HG02870 (cell line): ENCODE results near the gene LYVE1.

Source experiments
- ATAC-seq: cut with Tn5 transposase; IDR thresholded peaks from one replicate; pipeline ENCODE4 v1.9.1; 2021; ENCODE audit warnings: mild to moderate bottlenecking, moderate library complexity; ENCODE audit not compliant: unreplicated experiment

Gene LYVE1

DNA sequence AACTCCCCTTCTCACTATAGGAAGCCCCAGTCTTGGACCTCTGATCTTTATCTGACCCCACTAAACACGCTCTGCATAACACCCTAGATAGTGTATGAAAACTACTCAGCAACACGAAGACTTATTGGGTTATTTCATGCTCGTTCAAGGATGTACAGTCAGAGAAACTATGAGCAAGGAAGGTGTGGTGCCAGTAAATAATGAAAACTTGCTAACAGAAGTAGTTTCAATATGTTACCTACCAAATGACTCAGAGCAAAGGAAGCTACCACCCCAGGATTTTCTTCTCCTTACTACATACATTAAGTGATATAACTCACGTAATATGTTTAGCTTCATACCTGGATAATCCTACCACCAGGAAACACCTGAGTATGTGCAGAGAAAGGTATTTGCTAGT, 25.9 kb upstream of the LYVE1 start:
- ATAC-seq = no peak

DNA sequence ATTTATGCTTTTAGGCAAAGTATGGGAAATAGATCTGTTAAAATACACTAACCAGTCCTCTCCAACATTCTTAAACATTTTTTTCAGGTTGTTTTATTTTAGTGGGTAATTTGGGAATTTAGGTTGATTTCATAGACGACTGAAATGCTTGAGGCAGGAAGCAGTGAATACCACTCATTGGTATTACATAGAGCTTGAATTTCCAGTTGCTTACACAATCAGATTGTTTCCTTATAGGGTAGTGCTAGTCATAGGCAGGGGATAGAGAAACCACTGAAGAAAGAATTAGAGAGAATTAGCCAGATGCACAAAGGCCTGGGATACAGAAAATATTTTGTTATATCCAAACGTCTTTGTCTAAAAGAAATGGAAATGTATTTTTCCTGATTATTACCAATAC, 23.9 kb upstream of the LYVE1 start:
- ATAC-seq = no peak

DNA sequence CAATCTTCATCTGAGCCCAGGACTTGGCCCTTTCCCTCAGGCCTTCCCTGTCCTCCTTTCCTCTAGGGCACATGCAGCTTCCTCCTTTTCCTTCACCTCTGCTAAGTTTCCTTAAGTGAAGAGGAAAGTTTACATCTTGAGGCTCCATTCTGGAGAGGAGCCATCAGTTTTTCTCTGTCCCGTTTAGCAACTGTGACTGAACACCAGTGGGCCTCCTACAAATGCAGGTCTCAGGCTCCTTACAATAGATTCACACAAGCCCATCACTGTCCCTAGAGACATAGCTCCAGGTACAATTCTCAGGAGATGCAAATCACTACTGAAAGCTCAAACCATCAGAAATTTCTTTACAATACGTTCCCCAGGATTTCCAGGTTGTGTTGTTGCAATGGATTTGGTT, 23.3 kb upstream of the LYVE1 start:
- ATAC-seq = no peak

DNA sequence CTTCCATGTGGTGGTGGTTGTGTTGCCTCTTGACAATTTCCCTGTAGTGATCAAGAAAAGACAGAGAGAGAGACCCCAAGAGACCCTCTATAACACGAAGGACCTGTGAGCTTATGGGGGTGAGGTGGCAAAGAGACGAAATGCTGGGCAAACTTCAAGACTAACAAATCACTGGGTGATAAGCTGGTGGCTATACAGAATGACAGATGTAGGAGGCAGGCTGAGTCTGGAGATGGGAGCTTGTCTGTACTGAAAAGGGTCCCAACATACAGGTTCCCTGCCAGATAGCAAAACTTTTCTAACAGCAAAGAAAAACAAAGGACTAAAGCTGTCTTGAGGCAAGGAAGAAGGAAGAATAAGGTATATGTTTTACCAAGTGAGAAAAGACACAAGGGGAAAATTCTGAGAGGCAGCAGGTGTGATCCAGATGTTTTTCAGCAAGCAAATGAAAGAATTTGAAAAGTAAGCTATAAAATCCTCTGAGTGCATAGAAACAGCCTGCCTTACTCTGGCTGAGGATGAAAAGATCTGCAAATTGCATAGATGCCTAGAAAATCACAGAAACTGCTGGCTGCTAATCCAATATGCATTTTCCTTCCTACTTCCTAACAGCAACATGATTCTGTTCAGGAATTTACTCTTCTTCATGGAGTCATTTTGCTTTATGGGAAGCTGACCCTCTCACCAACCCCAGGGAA, 21.9 kb upstream of the LYVE1 start:
- ATAC-seq = no peak

DNA sequence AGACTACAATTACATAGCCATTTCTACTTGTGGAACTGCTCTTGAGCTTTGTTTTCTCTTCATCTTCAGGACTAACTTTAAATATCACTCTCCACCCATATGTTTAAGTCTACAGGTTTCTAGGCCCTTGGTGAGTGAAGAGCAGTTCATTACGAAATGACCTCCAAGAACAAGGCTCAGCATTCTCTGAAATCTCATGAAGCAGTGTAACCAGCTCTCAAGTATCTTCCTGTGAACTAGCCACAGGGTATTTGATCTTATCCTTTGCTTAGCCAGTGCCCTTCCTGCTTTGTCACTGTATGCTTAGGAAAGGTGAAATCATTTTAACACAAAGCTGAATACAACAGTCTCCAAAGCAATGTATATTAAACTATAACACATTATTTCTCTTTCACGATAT, 20.4 kb upstream of the LYVE1 start:
- no peak for ATAC-seq

DNA sequence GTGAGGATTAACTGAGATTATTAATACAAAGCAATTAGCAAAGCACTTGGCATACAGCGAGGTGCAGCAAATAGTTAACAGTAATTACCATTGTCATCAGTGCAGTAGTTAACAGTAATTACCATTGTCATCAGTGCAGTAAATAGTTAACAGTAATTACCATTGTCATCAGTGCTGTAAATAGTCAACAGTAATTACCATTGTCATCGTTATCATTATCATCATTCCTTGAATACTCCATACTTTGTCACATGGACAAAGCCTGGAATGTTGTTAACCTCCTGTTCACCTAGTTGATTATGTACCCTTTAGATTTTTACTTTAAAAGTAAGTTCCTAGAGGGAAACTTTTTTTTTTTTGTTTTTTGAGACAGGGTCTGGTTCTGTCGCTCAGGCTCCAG, 19.5 kb upstream of the LYVE1 start:
- no peak for ATAC-seq

DNA sequence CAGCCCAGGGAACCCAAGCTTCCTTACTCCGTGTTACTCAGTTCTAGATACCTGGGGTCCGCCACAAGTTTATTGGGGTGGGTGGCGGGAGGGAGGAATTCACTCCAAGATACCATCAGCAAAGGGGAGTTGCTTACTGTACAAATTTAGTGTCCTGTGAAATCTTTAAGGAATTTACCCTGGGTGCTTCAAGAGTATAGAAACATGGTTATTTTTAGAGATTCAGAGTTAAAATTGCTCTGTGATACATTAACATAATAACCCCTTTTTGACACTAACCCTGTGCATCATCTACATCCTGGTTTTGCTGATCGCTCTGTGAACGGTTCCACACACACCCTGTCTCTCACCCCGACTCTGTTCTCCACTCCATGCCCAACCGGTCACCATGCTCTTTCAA, 18.9 kb upstream of the LYVE1 start:
- ATAC-seq = no peak

DNA sequence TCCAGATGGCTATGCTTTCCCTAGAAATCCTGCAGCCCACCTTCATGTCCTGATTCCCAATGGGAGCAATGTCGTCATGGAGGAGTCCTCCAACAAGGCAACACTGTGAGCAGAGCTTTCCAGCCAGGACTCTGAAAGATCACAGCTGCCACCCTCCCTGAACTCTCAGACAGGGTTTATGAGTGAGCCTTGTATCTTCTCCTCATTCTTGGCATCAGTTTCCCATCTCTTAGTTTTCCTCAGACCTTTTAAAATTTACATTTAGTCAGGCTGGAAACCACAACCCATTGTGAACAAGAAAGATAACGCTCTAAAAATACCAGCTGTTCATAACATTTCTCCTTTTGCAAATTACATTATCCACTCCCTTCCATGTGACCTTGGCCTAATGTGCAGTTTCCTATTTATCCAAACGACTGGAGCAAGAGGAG, 15.6 kb upstream of the LYVE1 start:
- ATAC-seq = no peak

DNA sequence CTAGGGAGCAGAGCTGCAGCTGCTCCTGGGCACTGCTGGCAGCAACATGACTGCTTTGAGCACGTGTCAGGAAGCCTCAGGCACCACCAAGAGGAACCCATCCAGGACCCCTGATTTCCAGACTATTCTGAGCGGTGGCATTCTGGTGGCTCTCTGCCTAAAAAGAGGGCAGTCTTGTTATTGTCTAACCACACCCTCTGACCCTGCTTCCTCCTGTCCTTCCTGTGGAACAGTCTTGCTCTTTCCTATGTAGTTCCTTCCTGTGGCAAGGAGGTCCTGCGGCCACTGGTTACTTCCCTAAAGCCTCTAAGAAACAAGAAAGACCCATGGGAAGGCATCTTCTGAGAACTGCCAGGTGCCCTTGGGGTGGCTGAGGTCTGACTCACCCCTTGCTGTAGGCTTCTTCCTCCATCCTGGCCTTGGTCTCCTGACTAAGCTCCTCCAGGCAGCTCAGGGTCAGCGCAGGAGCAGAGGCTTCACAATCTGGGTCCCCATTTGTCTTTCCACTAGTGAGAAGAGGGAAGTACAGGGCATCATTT, 13.1 kb upstream of the LYVE1 start:
- no peak for ATAC-seq

DNA sequence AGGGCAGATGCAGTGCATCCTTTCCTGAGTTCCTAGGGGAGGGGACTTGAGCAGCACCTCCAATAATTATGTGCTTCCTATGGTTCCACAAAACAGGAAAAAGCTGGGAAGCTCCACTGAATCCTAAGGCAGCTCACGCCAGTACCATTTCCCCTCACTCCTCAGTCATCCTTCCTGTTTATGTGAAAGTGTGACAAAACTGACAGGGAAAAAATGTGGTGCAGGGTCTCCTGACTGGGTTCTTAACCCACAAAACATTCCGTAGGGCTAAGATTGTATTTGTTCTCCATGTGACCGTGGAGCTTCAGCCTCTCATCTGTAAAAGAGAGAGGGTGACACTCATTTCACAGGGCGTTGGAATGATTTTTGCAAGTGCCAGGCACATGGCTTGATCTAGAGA, 12.2 kb upstream of the LYVE1 start:
- ATAC-seq = no peak

DNA sequence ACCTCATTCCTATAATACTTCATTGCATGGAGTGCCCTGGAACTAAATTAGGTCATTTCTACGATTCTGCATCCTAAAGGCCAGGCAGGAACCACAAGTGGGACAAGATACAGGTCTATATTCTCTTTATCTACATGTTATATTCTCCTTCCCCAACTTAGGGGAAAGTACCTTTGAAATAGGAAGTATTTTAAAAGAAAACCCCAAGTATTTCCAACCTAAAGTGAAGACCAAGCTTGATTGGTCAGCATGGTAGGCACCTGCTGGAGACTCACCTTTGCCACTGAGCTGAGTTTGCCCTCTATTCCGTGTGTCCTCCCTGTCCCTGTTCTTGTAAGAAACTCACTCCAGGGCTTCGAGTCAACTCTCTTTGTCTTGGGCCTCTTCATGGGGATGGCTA, 11.2 kb upstream of the LYVE1 start:
- no peak for ATAC-seq

DNA sequence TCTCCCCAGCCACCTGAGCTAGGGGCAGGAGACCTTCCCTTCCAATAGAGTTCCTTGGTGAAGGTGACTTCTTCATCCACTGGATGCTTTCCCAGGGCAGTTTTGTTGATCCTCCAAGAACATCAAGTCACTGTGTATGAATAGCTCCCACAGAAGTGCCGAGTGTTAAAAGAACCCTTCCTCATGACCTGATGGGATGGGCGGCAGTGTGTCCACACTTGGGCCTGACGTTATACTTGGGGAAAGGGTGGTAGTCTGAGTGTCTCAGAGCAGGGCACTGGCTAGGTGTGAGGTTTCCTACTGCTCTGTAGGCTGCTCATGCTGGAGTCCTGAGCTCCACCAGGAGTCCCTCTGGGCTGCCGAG, 7.6 kb upstream of the LYVE1 start:
- no peak for ATAC-seq

DNA sequence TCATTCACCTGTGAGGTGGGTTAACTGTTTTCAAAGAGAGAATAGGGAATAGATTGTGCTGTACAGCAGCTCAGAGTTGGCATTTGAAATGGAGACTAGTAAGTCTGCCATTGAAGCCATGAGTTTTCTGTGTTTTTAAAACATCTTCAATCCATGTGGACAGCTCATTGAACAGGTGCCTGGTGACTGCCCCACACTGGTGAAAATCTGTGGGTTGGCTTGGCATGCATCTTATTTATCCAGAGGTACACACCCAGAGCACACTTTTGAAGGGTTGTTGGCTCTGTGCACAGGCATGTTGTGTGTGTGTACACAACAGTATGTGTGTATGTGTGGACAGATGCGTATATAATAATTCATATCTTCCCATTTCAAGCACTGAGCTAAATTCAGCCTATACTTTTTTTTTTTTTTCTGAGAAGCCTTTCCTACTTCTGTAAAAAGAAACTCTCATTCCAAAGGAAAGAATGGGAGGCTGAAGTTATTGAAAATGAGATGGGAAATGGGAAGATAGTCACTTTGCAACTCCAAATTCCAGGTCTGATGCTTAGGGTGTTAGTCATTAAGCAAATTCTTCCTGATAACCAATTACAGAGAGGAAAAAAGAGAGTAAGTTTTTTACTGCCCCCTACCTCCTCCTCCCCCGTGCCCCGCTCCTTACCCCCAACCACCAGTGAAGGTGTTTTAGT, 7.0 kb upstream of the LYVE1 start:
- no peak for ATAC-seq

DNA sequence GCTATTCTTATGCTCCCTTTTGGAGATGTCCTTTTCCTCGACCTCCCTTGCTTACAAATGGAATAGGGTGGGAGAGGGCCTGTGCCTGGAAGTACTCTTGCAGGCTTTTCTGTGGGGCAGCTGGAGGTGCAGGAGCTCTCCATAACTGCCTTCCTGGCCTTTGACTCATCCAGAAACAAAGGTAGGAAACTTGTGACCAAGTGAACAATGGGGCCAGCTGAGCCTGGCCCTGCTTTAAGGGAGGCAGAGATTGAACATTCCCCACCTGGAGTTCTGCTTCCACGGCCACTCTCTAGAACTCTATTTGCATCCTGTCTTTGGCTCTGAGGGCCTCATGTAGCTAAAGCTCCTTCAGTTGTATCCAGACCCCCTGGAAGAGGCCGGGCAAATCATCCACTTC, 5.1 kb upstream of the LYVE1 start:
- ATAC-seq = no peak

DNA sequence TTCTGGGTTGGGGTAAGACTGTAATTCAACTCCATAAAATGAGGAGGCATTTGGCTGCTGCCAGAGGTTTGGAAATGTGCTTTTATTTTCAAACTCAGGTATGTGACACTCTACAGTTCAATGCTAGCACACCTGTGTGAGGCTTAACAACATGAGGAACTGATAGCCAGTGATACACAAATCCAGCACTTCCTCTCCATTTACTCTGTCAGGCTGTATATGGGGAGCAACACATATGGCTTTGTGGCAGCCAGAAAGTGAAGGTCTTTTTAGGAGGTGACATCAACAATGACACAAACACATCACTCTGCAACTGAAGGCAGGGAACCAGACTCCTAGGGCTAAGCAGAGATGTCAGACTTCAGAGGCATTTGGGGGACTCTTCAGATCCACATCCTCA, 4.6 kb upstream of the LYVE1 start:
- no peak for ATAC-seq

DNA sequence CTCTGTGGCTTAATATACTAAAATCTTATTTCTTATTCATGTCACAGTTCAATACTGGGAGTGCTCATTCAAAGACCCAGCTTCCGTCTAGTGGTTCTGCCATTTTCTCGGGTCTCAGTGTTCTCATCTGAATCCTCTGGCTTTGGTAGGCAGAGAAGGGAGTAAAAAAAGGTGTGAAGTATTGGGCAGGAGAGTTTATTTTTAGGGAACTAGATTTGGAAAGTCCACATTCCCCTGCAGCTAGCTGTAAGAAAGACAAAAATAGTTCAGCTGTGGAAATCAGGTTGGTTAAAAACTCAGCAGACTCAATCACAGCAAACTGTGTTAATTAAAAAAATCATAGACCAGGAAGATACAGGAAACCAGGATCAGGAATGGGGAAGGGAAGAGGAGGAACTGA, 4.1 kb upstream of the LYVE1 start:
- no peak for ATAC-seq

DNA sequence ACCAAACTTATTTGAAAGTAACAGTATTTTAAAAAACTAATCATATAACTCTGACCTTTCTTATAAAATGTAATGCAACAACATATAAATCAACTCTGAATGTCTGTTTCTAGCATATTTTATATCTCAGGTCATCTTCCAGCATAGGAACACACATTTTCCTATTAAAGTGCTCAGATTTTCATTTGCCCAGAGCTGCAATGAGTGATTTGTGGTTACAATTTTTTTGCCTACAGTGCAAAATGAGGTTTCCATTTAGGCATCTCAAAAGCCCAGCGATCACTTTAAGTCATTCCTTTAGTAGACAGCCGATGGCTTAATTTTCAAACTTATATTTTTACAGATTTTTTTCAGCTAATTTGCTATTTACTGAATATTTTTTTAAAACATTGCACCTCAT, 1.0 kb downstream of the LYVE1 start:
- no peak for ATAC-seq

DNA sequence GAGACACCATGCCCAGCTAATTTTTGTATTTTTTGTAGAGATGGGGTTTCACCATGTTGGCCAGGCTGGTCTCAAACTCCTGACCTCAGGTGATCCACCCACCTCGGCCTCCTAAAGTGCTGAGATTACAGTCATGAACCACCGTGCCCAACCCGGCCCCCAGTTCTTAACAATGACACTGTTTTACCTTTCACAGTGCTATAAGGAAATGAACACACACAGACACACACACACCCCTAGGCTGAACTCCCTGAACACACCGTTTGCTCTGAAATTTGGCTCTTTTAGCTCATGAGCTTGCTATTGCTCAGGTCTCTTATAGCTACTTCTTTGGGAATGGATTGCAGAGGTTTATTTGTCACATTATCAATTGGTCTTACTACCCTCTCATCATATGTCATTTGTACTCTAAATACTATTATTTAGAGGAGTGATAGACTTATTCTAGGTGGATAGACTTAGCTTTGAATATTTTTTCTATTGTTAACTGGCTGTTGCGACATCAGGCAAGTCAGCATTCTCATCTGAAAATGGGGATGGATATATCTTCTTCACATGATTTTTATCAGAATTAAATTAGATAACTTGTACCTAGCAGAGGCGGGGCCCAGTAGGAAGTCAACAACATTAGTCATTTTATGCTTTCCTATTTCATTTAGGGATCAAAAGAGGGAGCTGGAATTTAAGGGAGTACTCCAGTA, 2.1 kb downstream of the LYVE1 start:
- ATAC-seq = no peak

DNA sequence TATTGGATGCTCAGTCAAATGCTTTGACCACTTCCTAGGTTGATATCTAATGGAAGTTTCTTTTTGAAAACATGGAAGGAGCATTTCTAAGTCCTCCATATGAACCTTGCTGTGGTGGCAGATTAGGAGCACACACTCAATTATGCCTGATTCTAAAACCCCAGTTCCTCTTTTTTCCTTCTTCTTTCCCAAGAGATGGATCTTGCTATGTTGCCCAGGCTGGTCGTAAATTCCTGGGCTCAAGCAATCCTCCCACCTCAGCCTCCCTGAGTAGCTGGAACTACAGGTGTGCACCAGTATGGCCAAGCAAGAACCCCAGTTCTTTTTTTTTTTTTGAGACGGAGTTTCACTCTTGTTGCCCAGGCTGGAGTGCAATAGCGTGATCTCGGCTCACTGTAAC, 3.0 kb downstream of the LYVE1 start:
- ATAC-seq = no peak

DNA sequence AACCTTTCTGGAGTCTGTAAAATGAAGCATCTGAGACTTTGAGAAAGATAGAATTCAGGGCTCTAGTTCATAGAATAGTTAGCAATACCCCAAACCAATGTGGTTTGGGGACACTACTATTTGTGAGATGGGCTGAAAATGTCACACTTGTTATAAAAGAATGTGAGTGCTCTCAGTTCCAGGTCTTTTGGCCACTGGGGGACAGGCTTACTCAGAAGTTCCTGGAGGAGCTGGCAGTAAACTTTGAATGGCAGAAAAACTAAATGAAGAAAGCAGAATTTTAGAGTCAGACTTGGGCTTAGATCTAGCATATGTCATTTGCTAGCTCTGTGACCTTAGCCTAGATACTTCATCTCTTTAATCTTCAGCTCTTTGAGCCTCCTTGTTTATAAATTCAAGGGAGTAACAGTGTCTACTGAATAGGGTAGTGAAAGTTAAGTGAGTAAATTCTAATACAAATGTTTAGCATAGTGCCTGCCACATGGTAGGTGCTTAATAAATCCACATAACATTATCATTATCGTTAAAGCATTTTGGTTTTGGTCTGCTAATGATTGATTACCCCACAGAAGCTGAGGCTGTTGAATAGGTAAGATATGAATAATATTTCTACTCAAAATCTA, 3.7 kb downstream of the LYVE1 start:
- ATAC-seq = no peak

DNA sequence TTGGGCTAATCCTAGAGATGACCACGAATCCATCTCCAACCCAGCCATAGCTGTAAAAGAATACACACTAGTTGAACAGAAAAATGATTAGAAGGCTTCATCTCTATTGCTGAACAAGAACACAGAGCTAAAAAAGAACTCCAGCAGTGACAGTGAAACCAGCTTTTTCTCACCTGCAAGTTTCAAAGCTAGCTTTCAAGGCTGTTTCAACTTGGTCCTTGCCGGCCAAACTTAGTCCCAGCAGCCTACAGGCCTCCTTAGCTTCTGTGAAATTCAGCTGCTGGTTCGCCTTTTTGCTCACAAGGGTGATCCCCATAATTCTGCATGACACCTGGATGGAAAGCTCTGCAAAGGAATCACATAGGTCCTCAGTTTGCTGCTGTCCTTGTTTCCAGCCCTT, 4.4 kb downstream of the LYVE1 start:
- ATAC-seq = no peak

DNA sequence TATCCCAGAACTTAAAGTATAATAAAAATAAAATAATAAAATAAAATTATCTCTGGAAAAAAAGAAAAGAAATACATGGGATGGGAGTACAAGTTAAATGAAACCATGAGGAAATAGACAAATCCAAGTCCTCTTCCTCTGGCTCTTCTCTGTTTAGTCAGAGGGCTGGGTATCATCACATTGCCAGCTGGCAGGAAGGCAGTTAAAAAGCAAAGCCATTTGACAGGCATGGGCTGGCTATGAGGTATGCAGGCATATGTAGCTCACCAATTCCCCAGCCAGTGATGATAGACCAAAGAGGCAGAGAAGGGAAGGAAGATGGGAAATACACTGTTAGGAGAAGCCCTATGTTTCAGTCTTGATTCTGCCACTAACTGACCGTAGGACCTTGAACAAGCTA, 6.5 kb downstream of the LYVE1 start:
- ATAC-seq = no peak
